CD4-positive, alpha-beta T cell treated with Interleukin-15 for 1 hour (primary cell): ENCODE results near the gene SLCO4A1.

Source experiments
- DNase-seq: peaks from one replicate; pipeline ENCODE4 v3.0.0-alpha.2; 2020

SLCO4A1 gene

GRCh38 chr20:62638679-62639406 is 3.5 kb upstream of the SLCO4A1 start:
- DNase-seq = no peak

GRCh38 chr20:62639765-62640164 is 2.5 kb upstream of the SLCO4A1 start:
- no peak for DNase-seq

- no peak for DNase-seq
Observed at GRCh38 chr20:62640870-62641269, 1.4 kb upstream of the SLCO4A1 start.

GRCh38 chr20:62641321-62642050 is 817 bp upstream of the SLCO4A1 start:
- DNase-seq = no peak

- DNase-seq = no peak
Observed at GRCh38 chr20:62642666-62643520, 590 bp downstream of the SLCO4A1 start.

- DNase-seq = no peak
Observed at GRCh38 chr20:62643521-62644043, 1.3 kb downstream of the SLCO4A1 start.

- DNase-seq = no peak
Observed at GRCh38 chr20:62644044-62644795, 1.9 kb downstream of the SLCO4A1 start.

GRCh38 chr20:62644802-62645496 is 2.6 kb downstream of the SLCO4A1 start:
- no peak for DNase-seq

GRCh38 chr20:62645613-62646012 is 3.3 kb downstream of the SLCO4A1 start:
- no peak for DNase-seq

- DNase-seq = no peak
Observed at GRCh38 chr20:62646851-62647520, 4.7 kb downstream of the SLCO4A1 start.

- DNase-seq = no peak
Observed at GRCh38 chr20:62647521-62648317, 5.4 kb downstream of the SLCO4A1 start.

- DNase-seq = no peak
Observed at GRCh38 chr20:62648318-62648995, 6.2 kb downstream of the SLCO4A1 start.

- no peak for DNase-seq
Observed at GRCh38 chr20:62649140-62649539, 6.8 kb downstream of the SLCO4A1 start.

GRCh38 chr20:62650551-62651284 is 8.4 kb downstream of the SLCO4A1 start:
- no peak for DNase-seq

GRCh38 chr20:62651285-62652021 is 9.2 kb downstream of the SLCO4A1 start:
- DNase-seq = peak; percentile 87

- DNase-seq = peak; percentile 87
Observed at GRCh38 chr20:62652041-62652893, 10.0 kb downstream of the SLCO4A1 start.

GRCh38 chr20:62652894-62653305 is 10.6 kb downstream of the SLCO4A1 start:
- DNase-seq = no peak
